BJ (cell line): Measurements from ENCODE around the gene DOCK10. TPM values are rescaled to one million over a fixed set of nuclear protein-coding genes. Genes with fewer than 3 reads are reported as not detected.

Source experiments
- CTCF ChIA-PET: fragments of 350-600 bp; formaldehyde crosslinking; extraction: SDS; loops from one replicate; lab custom pipeline; 2021; ENCODE audit warnings: antibody characterized with exemption, inconsistent platforms; lab: Yijun Ruan, JAX
- POLR2A ChIA-PET: fragments of 300-600 bp; sonication (Branson Sonifier 250); formaldehyde crosslinking; extraction: SDS; loops from one replicate; lab custom pipeline; 2021; ENCODE audit warnings: antibody characterized with exemption; lab: Charles Lee
- DNase-seq: peaks from one replicate; pipeline ENCODE4 v3.0.0-alpha.2; 2011; ENCODE audit warnings: low read depth
- H3K27me3 ChIP-seq: 2 replicates; pipeline ENCODE4 v1.6.0; 2011; ENCODE audit warnings: low read length; ENCODE audit not compliant: control insufficient read depth, insufficient read depth
- H3K36me3 ChIP-seq: 2 replicates; pipeline ENCODE4 v1.5.1; 2011; ENCODE audit warnings: low read length; ENCODE audit not compliant: control insufficient read depth, insufficient read depth
- H3K4me3 ChIP-seq: 2 replicates; pipeline ENCODE4 v1.5.1; 2011; ENCODE audit warnings: low read depth, mild to moderate bottlenecking, control low read depth, low read length
- polyA plus RNA-seq: library from polyadenylated mRNA; depleted of rRNA; stranded (reverse); fragments of >200 nt; gene quantifications from 2 replicates; pipeline ENCODE4 v1.2.3, GENCODE V29; 2011
- TF ChIP-seq, protein P1 (sequence below): IDR thresholded peaks from 2 replicates; pipeline ENCODE4 v1.5.1; 2011; ENCODE audit warnings: low read depth, mild to moderate bottlenecking, control low read depth, inconsistent platforms, low read length, moderate library complexity; ENCODE audit not compliant: insufficient read depth

DOCK10 gene
- polyA plus RNA-seq, 1 experiment, result 62.7 TPM

DNA sequence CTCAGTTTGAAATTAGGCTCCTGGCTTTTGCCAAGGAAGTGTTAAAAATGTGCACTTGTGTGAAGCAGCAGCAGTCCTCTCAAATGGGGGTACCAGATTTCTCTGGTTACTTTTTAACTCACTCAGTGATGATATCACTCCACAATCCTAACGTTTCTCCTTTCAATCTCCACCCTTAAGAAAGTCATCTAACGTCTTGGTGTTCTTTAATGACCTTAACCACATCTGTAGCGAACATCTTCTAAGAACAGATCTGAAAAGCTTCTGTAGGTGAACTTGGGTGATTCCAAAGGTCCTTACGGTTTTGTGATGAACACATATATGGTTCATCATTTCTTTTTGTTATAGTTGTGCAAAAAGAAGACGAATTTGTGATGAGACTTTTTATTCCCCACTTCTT is 73.2 kb downstream of the DOCK10 start:
- Histone ChIP-seq H3K27me3 (no peaks in the 10 kb centered on the region), H3K4me3 (no peak overlapping the region), H3K36me3 (no peaks in the 10 kb centered on the region; the same call in 1 of the 2 replicates)
- no peak for DNase-seq
- POLR2A ChIA-PET, result no interaction called here
- CTCF ChIA-PET, result interaction anchor here (0.7 to 1.4 kb wide), 2 partner anchors 9 to 131 kb away, joined by 3 to 4 read pairs; no protein-coding TSS in a partner anchor
- TF ChIP-seq, protein P1, sequence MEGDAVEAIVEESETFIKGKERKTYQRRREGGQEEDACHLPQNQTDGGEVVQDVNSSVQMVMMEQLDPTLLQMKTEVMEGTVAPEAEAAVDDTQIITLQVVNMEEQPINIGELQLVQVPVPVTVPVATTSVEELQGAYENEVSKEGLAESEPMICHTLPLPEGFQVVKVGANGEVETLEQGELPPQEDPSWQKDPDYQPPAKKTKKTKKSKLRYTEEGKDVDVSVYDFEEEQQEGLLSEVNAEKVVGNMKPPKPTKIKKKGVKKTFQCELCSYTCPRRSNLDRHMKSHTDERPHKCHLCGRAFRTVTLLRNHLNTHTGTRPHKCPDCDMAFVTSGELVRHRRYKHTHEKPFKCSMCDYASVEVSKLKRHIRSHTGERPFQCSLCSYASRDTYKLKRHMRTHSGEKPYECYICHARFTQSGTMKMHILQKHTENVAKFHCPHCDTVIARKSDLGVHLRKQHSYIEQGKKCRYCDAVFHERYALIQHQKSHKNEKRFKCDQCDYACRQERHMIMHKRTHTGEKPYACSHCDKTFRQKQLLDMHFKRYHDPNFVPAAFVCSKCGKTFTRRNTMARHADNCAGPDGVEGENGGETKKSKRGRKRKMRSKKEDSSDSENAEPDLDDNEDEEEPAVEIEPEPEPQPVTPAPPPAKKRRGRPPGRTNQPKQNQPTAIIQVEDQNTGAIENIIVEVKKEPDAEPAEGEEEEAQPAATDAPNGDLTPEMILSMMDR, result no peak

DNA sequence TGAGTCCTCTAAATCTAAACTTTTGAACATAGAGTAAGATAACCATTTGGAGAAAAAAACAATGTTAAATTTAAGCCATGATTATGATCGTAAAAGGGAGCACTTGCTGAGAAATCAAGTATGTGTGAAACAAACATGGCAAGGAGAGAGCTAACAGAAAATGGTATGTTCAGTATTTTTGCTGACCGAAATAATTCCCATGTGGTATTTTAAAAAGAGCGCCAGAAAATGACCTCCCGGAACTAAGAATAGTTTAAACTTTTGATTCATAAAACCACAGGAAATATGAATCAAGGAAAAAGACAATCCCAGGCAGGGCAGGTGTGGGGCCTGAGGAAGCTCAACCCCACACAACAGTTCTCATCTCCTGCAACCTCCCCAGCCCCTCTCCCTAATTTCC is 74.2 kb downstream of the DOCK10 start:
- Histone ChIP-seq H3K27me3 (no peaks in the 10 kb centered on the region), H3K36me3 (no peaks in the 10 kb centered on the region; the same call in 1 of the 2 replicates), H3K4me3 (no peak overlapping the region)
- TF ChIP-seq, protein P1, result no peak
- POLR2A ChIA-PET, result no interaction called here
- DNase-seq, result no peak
- CTCF ChIA-PET, result interaction anchor here (1.4 kb wide), 1 partner anchor 8 kb away, joined by 4 read pairs; no protein-coding TSS in a partner anchor

DNA sequence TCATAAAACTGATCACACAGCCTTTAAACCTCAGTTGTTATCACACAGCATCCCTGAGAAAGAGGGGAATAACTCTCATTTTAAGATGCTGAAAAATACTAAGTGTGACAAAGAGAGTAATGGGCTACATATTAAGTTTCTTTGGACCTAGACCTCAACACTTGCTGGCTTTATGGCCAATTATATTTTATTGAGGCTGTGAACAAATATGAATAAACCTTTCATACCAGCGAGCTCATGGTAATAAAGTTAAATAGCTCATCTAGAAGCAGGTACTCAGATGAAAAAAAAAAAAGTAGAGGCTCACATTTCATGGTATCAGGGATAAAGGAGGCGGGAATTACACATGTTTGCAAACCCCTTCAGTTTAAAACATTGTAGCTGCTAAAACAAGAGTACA is 75.7 kb downstream of the DOCK10 start:
- DNase-seq, result no peak
- ChIA-PET CTCF (no interaction called here), POLR2A (no interaction called here)
- TF ChIP-seq, protein P1, result no peak
- H3K4me3 ChIP-seq, result no peak overlapping the region
- no peaks in the 10 kb centered on the region; the same call in 1 of the 2 replicates for H3K36me3 ChIP-seq
- H3K27me3 ChIP-seq, result no peaks in the 10 kb centered on the region

DNA sequence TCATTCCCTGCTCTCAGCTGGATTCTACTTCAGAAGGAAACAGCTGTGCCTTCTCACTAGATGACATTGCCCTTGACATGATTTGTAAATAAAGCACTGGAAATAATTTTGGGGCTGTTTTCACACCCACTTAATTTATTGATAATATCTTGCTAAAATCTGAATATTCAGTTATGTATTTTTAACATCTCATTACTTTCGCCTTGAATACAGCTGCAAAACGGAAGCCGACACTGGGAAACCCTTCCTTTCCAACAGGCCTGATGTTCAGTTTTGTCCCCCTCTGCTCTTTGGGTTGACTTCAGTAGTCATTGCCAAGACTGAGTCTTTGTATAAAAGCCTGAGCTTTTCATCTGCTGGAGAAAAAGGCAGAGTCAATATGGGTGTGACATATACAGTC is 82.7 kb downstream of the DOCK10 start:
- no peak overlapping the region for H3K4me3 ChIP-seq
- ChIA-PET POLR2A (no interaction called here), CTCF (interaction anchor here (0.7 to 0.8 kb wide), 2 partner anchors 9 to 17 kb away, joined by 3 to 4 read pairs; no protein-coding TSS in a partner anchor)
- DNase-seq, result no peak
- TF ChIP-seq, protein P1, result no peak
- H3K36me3 ChIP-seq, result no peaks in the 10 kb centered on the region
- H3K27me3 ChIP-seq, result no peaks in the 10 kb centered on the region

DNA sequence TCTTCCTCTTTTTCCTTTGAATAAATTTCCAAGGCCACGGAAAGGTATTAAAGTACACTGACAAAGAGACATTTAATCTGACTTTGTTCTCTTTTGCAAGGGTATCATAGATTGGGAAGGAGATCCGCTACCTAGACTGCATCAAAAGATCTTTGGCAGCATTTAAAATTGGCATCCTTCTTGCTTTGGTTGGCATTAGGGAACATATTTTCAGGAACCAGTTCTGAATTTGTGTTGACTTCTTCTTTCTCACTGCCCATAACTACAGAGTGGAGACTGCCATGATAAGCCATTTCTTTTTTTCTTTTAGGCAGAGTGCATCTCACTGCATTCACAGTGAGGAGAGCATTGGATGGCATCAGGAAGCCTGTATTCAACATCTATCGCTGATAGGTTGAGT is 83.4 kb downstream of the DOCK10 start:
- ChIA-PET POLR2A (no interaction called here), CTCF (no interaction called here)
- no peaks in the 10 kb centered on the region for H3K27me3 ChIP-seq
- no peaks in the 10 kb centered on the region for H3K36me3 ChIP-seq
- no peak for DNase-seq
- TF ChIP-seq, protein P1, result no peak
- no peak overlapping the region for H3K4me3 ChIP-seq
